ENCODE measurements around the gene TPM2. TPM values are rescaled to one million over a fixed set of nuclear protein-coding genes. Genes with fewer than 3 reads are reported as not detected.

Gene TPM2
- total and polyA plus RNA-seq, 10 of the 15 experiments (the other 5 are each of a cell fraction or from before 2014, with no cell fraction given) = 0.11 to 9.3 (median 1.1) TPM

DNA sequence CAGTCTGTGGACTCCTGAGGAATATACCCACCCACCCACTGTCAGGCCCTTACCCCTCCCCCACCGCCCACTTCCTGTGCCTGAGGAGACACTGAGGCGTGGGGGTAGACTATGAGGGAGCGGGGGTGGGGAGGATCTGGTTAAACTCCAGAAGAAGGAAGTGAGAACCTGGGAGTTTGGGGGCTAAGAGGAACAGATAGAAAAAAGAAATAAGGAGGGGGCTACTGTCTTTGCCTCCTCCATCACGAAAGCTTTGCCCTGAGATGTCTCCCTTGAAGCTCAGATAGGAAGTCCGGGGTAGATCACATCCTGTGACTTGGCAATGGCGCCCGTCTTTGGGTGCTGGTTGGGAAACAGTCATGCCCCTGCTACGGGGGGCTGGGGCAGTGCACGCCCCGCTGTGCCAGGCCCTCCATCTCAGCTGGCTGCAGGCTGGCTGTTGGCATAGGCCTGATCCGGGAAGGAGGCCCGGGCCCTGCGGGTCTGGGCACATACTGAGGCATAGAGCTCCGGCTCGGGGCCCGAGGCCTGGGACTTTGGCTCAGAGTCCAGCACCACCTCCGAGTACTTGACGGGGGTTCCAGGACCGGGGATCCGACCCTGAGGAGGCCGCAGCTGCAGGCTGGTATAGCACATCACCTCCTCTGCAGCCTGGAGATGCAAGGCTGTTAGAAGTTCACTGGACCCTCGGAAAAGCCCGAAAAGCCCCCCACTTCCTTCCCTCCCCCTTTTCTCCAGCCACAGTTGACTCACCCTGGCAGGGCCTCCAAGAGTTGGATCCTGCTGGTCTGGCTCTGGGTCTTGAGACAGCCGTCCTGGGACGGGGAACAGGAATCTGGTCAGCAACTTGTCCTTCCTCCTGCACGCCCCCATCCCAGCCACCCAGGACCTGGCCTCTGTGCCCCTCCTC, 40.0 kb downstream of the TPM2 start (continued):
- TF ChIP-seq, protein P1, sequence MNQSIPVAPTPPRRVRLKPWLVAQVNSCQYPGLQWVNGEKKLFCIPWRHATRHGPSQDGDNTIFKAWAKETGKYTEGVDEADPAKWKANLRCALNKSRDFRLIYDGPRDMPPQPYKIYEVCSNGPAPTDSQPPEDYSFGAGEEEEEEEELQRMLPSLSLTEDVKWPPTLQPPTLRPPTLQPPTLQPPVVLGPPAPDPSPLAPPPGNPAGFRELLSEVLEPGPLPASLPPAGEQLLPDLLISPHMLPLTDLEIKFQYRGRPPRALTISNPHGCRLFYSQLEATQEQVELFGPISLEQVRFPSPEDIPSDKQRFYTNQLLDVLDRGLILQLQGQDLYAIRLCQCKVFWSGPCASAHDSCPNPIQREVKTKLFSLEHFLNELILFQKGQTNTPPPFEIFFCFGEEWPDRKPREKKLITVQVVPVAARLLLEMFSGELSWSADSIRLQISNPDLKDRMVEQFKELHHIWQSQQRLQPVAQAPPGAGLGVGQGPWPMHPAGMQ (IDR thresholded peaks at IDR 0.05; ENCODE audit: borderline replicate concordance) = no peak
- TF ChIP-seq ZNF24 (IDR thresholded peaks at IDR 0.05) (no peak), TCF3 (IDR thresholded peaks at IDR 0.05; ENCODE audit: borderline replicate concordance, insufficient read depth, low read depth, low read length) (no peak), BACH1 (IDR thresholded peaks at IDR 0.05; ENCODE audit: borderline replicate concordance) (0 out of 2 replicates have a peak, but pooled peaks have one; percentile 24), ZBED1 (IDR thresholded peaks at IDR 0.05; ENCODE audit: borderline replicate concordance) (0 out of 2 replicates have a peak, but pooled peaks have one; percentile 41), RCOR1 (conservative IDR thresholded peaks at IDR 0.05; ENCODE audit: low read depth, low read length) (no peak), SPI1 (IDR thresholded peaks at IDR 0.05; ENCODE audit: borderline replicate concordance, insufficient read depth, low read depth, low read length) (peak; percentile 82), TCF12 (IDR thresholded peaks at IDR 0.05; ENCODE audit: low read depth, low read length) (0 out of 2 replicates have a peak, but pooled peaks have one; percentile 31), TBL1XR1 (IDR thresholded peaks at IDR 0.05; ENCODE audit: low read depth, low read length) (no peak), POLR2A (IDR thresholded peaks at IDR 0.05; ENCODE audit: low read depth, low read length) (peak; percentile 73), RBBP5 (conservative IDR thresholded peaks at IDR 0.05) (no peak), CHD2 (IDR thresholded peaks at IDR 0.05; ENCODE audit: borderline replicate concordance, low read depth, low read length) (peak; percentile 65; the same call in 1 of the 2 replicates), KDM1A (IDR thresholded peaks at IDR 0.05; ENCODE audit: borderline replicate concordance) (no peak), ASH2L (IDR thresholded peaks at IDR 0.05; ENCODE audit: borderline replicate concordance, low read depth) (no peak), NFXL1 (IDR thresholded peaks at IDR 0.05; ENCODE audit: borderline replicate concordance) (no peak), RELA (IDR thresholded peaks at IDR 0.05; ENCODE audit: borderline replicate concordance, partially characterized antibody) (no peak), KLF5 (IDR thresholded peaks at IDR 0.05; ENCODE audit: partially characterized antibody) (no peak), SRF (IDR thresholded peaks at IDR 0.05; ENCODE audit: low read depth in 2 of 2, low read length in 2 of 2) (no peak)
- TF ChIP-seq, protein P2, sequence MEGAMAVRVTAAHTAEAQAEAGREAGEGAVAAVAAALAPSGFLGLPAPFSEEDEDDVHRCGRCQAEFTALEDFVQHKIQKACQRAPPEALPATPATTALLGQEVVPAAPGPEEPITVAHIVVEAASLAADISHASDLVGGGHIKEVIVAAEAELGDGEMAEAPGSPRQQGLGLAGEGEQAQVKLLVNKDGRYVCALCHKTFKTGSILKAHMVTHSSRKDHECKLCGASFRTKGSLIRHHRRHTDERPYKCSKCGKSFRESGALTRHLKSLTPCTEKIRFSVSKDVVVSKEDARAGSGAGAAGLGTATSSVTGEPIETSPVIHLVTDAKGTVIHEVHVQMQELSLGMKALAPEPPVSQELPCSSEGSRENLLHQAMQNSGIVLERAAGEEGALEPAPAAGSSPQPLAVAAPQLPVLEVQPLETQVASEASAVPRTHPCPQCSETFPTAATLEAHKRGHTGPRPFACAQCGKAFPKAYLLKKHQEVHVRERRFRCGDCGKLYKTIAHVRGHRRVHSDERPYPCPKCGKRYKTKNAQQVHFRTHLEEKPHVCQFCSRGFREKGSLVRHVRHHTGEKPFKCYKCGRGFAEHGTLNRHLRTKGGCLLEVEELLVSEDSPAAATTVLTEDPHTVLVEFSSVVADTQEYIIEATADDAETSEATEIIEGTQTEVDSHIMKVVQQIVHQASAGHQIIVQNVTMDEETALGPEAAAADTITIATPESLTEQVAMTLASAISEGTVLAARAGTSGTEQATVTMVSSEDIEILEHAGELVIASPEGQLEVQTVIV (IDR thresholded peaks at IDR 0.05; ENCODE audit: borderline replicate concordance, partially characterized antibody) = no peak
- TF ChIP-seq, protein P3, sequence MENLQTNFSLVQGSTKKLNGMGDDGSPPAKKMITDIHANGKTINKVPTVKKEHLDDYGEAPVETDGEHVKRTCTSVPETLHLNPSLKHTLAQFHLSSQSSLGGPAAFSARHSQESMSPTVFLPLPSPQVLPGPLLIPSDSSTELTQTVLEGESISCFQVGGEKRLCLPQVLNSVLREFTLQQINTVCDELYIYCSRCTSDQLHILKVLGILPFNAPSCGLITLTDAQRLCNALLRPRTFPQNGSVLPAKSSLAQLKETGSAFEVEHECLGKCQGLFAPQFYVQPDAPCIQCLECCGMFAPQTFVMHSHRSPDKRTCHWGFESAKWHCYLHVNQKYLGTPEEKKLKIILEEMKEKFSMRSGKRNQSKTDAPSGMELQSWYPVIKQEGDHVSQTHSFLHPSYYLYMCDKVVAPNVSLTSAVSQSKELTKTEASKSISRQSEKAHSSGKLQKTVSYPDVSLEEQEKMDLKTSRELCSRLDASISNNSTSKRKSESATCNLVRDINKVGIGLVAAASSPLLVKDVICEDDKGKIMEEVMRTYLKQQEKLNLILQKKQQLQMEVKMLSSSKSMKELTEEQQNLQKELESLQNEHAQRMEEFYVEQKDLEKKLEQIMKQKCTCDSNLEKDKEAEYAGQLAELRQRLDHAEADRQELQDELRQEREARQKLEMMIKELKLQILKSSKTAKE (IDR thresholded peaks at IDR 0.05; ENCODE audit: low read depth, poor library complexity, severe bottlenecking) = peak; percentile 23
- TF ChIP-seq, protein P4, sequence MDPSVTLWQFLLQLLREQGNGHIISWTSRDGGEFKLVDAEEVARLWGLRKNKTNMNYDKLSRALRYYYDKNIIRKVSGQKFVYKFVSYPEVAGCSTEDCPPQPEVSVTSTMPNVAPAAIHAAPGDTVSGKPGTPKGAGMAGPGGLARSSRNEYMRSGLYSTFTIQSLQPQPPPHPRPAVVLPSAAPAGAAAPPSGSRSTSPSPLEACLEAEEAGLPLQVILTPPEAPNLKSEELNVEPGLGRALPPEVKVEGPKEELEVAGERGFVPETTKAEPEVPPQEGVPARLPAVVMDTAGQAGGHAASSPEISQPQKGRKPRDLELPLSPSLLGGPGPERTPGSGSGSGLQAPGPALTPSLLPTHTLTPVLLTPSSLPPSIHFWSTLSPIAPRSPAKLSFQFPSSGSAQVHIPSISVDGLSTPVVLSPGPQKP (IDR thresholded peaks at IDR 0.05; ENCODE audit: low read depth, low read length) = 0 out of 2 replicates have a peak, but pooled peaks have one; percentile 27
- TF ChIP-seq, protein P5, sequence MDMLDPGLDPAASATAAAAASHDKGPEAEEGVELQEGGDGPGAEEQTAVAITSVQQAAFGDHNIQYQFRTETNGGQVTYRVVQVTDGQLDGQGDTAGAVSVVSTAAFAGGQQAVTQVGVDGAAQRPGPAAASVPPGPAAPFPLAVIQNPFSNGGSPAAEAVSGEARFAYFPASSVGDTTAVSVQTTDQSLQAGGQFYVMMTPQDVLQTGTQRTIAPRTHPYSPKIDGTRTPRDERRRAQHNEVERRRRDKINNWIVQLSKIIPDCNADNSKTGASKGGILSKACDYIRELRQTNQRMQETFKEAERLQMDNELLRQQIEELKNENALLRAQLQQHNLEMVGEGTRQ (IDR thresholded peaks at IDR 0.05; ENCODE audit: borderline replicate concordance, low read depth, low read length) = no peak
